ENCODE measurements around the gene MCRS1. TPM values are rescaled to one million over a fixed set of nuclear protein-coding genes. Genes with fewer than 3 reads are reported as not detected.
"Not testable (repeated sequence)": the region's sequence is repeated elsewhere in the genome, so short reads cannot be mapped to it uniquely, and the experiment has no call there.

Gene MCRS1
- total RNA-seq, 2 donors from 2014 or later: 46.6 TPM

DNA sequence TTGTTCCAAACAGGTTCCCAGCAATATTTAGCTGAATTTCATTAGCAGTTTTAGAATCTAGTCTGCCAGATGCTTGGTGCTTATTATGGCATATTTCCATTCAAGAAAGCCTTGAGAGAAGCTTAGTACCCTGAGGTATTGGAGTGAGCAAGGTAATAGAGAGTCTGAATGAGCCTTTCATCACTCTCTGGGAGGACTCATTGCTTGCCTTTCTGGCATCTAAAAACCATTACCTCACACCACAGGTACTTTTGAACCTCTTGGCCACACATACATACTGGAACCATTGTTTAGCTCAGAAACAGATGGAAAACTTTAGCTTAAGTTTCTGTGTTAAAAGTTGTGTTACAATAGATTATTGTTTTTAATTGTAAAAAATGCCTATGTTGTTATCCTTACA lies 56.5 kb downstream of the MCRS1 start:
- no peaks in the 10 kb centered on the region for H3K4me1 ChIP-seq (ENCODE audit: control insufficient read depth in 1 of 2, low read depth in 2 of 2)
- H3K4me3 ChIP-seq: no peak overlapping the region
- TF ChIP-seq, protein P1, sequence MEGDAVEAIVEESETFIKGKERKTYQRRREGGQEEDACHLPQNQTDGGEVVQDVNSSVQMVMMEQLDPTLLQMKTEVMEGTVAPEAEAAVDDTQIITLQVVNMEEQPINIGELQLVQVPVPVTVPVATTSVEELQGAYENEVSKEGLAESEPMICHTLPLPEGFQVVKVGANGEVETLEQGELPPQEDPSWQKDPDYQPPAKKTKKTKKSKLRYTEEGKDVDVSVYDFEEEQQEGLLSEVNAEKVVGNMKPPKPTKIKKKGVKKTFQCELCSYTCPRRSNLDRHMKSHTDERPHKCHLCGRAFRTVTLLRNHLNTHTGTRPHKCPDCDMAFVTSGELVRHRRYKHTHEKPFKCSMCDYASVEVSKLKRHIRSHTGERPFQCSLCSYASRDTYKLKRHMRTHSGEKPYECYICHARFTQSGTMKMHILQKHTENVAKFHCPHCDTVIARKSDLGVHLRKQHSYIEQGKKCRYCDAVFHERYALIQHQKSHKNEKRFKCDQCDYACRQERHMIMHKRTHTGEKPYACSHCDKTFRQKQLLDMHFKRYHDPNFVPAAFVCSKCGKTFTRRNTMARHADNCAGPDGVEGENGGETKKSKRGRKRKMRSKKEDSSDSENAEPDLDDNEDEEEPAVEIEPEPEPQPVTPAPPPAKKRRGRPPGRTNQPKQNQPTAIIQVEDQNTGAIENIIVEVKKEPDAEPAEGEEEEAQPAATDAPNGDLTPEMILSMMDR (IDR thresholded peaks at IDR 0.05): no peak
- H3K27me3 ChIP-seq (replicated peaks; ENCODE audit: insufficient read depth): no peaks in the 10 kb centered on the region
- ATAC-seq (ENCODE audit: insufficient number of reproducible peaks, low FRiP score, low read depth) (no peak), DNase-seq (ENCODE audit: low spot score) (no peak)
- H3K9me3 ChIP-seq: no peaks in the 10 kb centered on the region
- H3K36me3 ChIP-seq: peaks cover 5% of the 10 kb centered on the region
- no peak overlapping the region for H3K27ac ChIP-seq

DNA sequence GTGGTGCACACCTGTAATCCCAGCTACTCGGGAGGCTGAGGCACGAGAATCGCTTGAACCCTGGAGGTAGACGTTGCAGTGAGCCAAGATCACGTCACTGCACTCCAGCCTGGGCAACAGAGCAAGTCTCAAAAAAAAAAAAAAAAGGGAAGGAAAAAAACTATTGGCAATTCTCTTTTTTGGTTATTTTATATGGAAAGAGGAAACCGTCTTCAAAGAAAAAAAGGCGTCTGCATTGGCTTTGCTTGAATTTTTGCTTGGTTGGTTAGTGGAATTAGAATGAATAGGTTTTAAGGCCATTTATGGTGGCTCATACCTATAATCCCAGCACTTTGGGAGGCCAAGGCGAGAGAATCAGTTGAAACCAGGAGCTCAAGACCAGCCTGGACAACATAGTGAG lies 58.3 kb downstream of the MCRS1 start:
- H3K36me3 ChIP-seq; H3K4me3 ChIP-seq; H3K27ac ChIP-seq; H3K9me3 ChIP-seq; DNase-seq (ENCODE audit: low spot score); H3K27me3 ChIP-seq (replicated peaks; ENCODE audit: insufficient read depth); ATAC-seq (ENCODE audit: insufficient number of reproducible peaks, low FRiP score, low read depth); H3K4me1 ChIP-seq (ENCODE audit: control insufficient read depth in 1 of 2, low read depth in 2 of 2): not testable (repeated sequence)

Other genes starting within 250 kb of the MCRS1 start
- gene TROAP, start 244.9 kb downstream of the MCRS1 start, total RNA-seq: under 1 TPM; 0.27 to 0.99 TPM
- gene C1QL4, start 231.0 kb downstream of the MCRS1 start, total RNA-seq: not detected
- 1 to 10 TPM in 1 of 2 donors, under 1 TPM in 1; 0.68 to 1.5 TPM for gene DNAJC22, start 221.3 kb downstream of the MCRS1 start, total RNA-seq
- 10 to 100 TPM; 11.5 to 31.4 TPM for gene SPATS2, start 200.7 kb downstream of the MCRS1 start, total RNA-seq
- under 1 TPM; 0.35 to 0.95 TPM for gene KCNH3, start 29.1 kb downstream of the MCRS1 start, total RNA-seq
- gene FAM186B, start 37.5 kb upstream of the MCRS1 start, total RNA-seq: under 1 TPM; 0.42 to 0.54 TPM
- 10 to 100 TPM; 21.9 to 31.4 TPM for gene PRPF40B, start 55.4 kb upstream of the MCRS1 start, total RNA-seq
- gene FMNL3, start 139.3 kb upstream of the MCRS1 start, total RNA-seq: 10 to 100 TPM; 26.7 to 37.4 TPM
- gene TMBIM6, start 173.4 kb upstream of the MCRS1 start, total RNA-seq: 100 to 1,000 TPM; 232 to 244 TPM